ENCODE results near the gene ANKDD1B.
"Not testable (repeated sequence)": the region's sequence is repeated elsewhere in the genome, so short reads cannot be mapped to it uniquely, and the experiment has no call there.

ANKDD1B gene

GRCh38 chr5:75611311-75612225, at the start of gene ANKDD1B:
Gene ANKDD1B, plus strand, starts transcription at chr5:75611453. Its CDS starts 182 bp downstream, at chr5:75611635.
- DNase-seq (ENCODE audit: low read depth) = no peak

GRCh38 chr5:75565991-75566709, 45.1 kb upstream of the ANKDD1B start:
- DNase-seq (ENCODE audit: low read depth) = not testable (repeated sequence)

- peak; percentile 27 for DNase-seq (ENCODE audit: low read depth)
Measured at GRCh38 chr5:75566710-75567309, 44.4 kb upstream of the ANKDD1B start.

GRCh38 chr5:75567710-75568109, 43.5 kb upstream of the ANKDD1B start:
- no peak for DNase-seq (ENCODE audit: low read depth)

- DNase-seq (ENCODE audit: low read depth) = no peak
Measured at GRCh38 chr5:75568202-75568601, 43.1 kb upstream of the ANKDD1B start.

GRCh38 chr5:75571547-75571946, 39.7 kb upstream of the ANKDD1B start:
- no peak for DNase-seq (ENCODE audit: low read depth)

- no peak for DNase-seq (ENCODE audit: low read depth)
Measured at GRCh38 chr5:75574791-75575190, 36.5 kb upstream of the ANKDD1B start.

GRCh38 chr5:75578280-75578679, 33.0 kb upstream of the ANKDD1B start:
- DNase-seq (ENCODE audit: low read depth) = not testable (repeated sequence)

- DNase-seq (ENCODE audit: low read depth) = no peak
Measured at GRCh38 chr5:75584641-75585040, 26.6 kb upstream of the ANKDD1B start.

- no peak for DNase-seq (ENCODE audit: low read depth)
Measured at GRCh38 chr5:75588666-75589065, 22.6 kb upstream of the ANKDD1B start.

- DNase-seq (ENCODE audit: low read depth) = no peak
Measured at GRCh38 chr5:75600535-75600934, 10.7 kb upstream of the ANKDD1B start.

- no peak for DNase-seq (ENCODE audit: low read depth)
Measured at GRCh38 chr5:75601567-75601966, 9.7 kb upstream of the ANKDD1B start.

GRCh38 chr5:75601996-75602395, 9.3 kb upstream of the ANKDD1B start:
- no peak for DNase-seq (ENCODE audit: low read depth)

- no peak for DNase-seq (ENCODE audit: low read depth)
Measured at GRCh38 chr5:75603371-75603770, 7.9 kb upstream of the ANKDD1B start.

GRCh38 chr5:75603821-75604220, 7.4 kb upstream of the ANKDD1B start:
- no peak for DNase-seq (ENCODE audit: low read depth)

GRCh38 chr5:75607341-75607740, 3.9 kb upstream of the ANKDD1B start:
- not testable (repeated sequence) for DNase-seq (ENCODE audit: low read depth)

- DNase-seq (ENCODE audit: low read depth) = no peak
Measured at GRCh38 chr5:75608870-75609269, 2.4 kb upstream of the ANKDD1B start.

- DNase-seq (ENCODE audit: low read depth) = no peak
Measured at GRCh38 chr5:75610201-75610600, 1.1 kb upstream of the ANKDD1B start.

- DNase-seq (ENCODE audit: low read depth) = not testable (repeated sequence)
Measured at GRCh38 chr5:75610859-75611310, 368 bp upstream of the ANKDD1B start.

GRCh38 chr5:75612226-75612569, 945 bp downstream of the ANKDD1B start:
- no peak for DNase-seq (ENCODE audit: low read depth)

- DNase-seq (ENCODE audit: low read depth) = no peak
Measured at GRCh38 chr5:75612901-75613300, 1.6 kb downstream of the ANKDD1B start.

- no peak for DNase-seq (ENCODE audit: low read depth)
Measured at GRCh38 chr5:75614176-75614575, 2.9 kb downstream of the ANKDD1B start.
